Activated naive CD4-positive, alpha-beta T cell treated with anti-CD3 and anti-CD28 coated beads for 36 hours (primary cell): ENCODE measurements around the gene ZNF514. TPM values are rescaled to one million over a fixed set of nuclear protein-coding genes. Genes with fewer than 3 reads are reported as not detected.
"Not testable (repeated sequence)": the region's sequence is repeated elsewhere in the genome, so short reads cannot be mapped to it uniquely, and the experiment has no call there.

Experiments used
- CTCF ChIA-PET: fragments of 350-600 bp; sonication (Branson Sonifier 250); formaldehyde crosslinking; loops from one replicate; lab custom pipeline; 2021; ENCODE audit warnings: antibody characterized with exemption; lab: Charles Lee
- DNase-seq: peaks from one replicate; pipeline ENCODE4 v3.0.0-alpha.2; 2020
- H3K27ac Mint-ChIP-seq: one replicate; pipeline ENCODE4 v1.8.0; 2021; ENCODE audit warnings: mild to moderate bottlenecking, mixed read lengths
- H3K27me3 Mint-ChIP-seq: one replicate; pipeline ENCODE4 v1.8.0; 2021; ENCODE audit warnings: low read depth, mixed read lengths
- H3K36me3 Mint-ChIP-seq: one replicate; pipeline ENCODE4 v1.8.0; 2021; ENCODE audit warnings: low read depth, mixed read lengths
- H3K4me1 Mint-ChIP-seq: one replicate; pipeline ENCODE4 v1.8.0; 2021; ENCODE audit warnings: low read depth, mixed read lengths
- H3K4me3 Mint-ChIP-seq: one replicate; pipeline ENCODE4 v1.8.0; 2021; ENCODE audit warnings: mild to moderate bottlenecking, moderate library complexity, mixed read lengths
- H3K9me3 Mint-ChIP-seq: one replicate; pipeline ENCODE4 v1.8.0; 2021; ENCODE audit warnings: mixed read lengths
- intact Hi-C: fragments of 100-400 bp; cut with micrococcal nuclease; formaldehyde crosslinking; loops from one replicate; pipeline ENCODE4 v1.15.1; 2023
- total RNA-seq, 2 experiments: library from RNA; stranded (reverse); gene quantifications; one replicate each; pipeline ENCODE4 v1.2.3, GENCODE V29; 2021

ZNF514 gene
- 1 to 10 TPM; 9.1 to 9.7 TPM for total RNA-seq

GRCh38 chr2:95159690-95160449 is at the start of gene ZNF514:
ZNF514 (minus strand) TSS chr2:95159848; CDS start chr2:95153253, 6,595 bp downstream.
- peak; percentile 60 for DNase-seq
- CTCF ChIA-PET = interaction anchor here (1.2 to 2.1 kb wide), 3 partner anchors 31 to 137 kb away, joined by 3 to 6 read pairs (median 6); no protein-coding TSS in a partner anchor
- Mint-ChIP-seq H3K27ac (peak within 1 kb of the TSS; percentile 74), H3K27me3 (no peaks in the 10 kb centered on the region), H3K4me1 (peaks cover 21% of the 10 kb centered on the region), H3K4me3 (peak within 1 kb of the TSS; percentile 83), H3K36me3 (peaks cover 31% of the 10 kb centered on the region), H3K9me3 (peaks cover 13% of the 10 kb centered on the region)
- intact Hi-C loops = loop anchor here (1.0 kb wide), 1 partner anchor 38 kb away; no protein-coding TSS in a partner anchor

GRCh38 chr2:95208106-95208505 is 48.5 kb upstream of the ZNF514 start:
- CTCF ChIA-PET = no interaction called here
- Mint-ChIP-seq H3K4me1 (peaks cover 12% of the 10 kb centered on the region), H3K27me3 (no peaks in the 10 kb centered on the region), H3K9me3 (peaks cover 31% of the 10 kb centered on the region), H3K27ac (no peak overlapping the region), H3K4me3 (peak overlapping the region; percentile 88), H3K36me3 (peaks cover 39% of the 10 kb centered on the region)
- DNase-seq = no peak
- intact Hi-C loops = no loop called here

DNA sequence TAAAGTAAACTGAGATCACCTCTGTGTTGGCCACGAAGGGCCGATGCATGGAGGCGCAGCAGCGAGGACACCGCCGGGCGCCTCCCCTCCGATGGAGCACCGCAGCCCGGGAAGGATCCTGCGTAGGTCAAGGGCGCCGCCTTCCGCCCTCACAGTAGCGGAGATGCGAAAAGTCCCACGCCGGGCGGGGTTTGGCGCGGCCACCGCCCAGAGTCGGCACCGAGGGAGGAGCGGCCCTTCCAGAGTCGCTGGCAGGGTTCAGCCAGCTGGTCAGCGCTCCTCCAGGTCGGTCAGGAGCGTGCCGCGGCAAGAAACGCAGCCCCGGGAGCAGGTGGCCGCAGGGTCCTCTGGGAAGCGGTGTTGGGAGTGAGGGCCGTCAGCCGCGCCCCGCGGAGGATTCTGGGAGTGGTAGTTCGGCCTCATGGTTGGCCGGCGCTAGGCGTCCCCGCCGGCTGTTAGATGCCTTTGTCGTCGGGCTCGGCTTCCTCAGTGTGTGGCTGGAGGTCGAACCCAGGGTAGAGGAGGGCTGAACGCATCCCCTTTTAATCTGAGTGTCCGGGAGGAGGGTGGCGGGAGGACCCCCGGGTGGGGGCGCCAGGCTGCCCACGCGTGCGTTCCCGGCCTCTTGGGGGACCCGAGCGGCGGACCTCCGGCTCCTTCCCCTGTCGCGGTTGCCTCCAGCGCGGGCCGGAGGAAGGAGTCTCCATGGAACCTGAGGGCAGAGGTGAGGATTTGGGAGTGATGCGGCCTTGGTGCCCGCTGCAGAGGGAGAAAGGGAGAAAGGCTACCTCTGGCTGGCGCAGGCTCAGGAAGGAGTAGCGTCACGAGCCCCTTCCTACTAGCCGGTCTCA is 47.7 kb upstream of the ZNF514 start, which contains the start of gene ZNF892:
Gene ZNF892 (plus strand): TSS at position 411 of the 851 bp plus-strand sequence. CDS start 295 bp downstream, at position 706.
- Mint-ChIP-seq H3K4me1 (peaks cover 12% of the 10 kb centered on the region), H3K27me3 (no peaks in the 10 kb centered on the region), H3K4me3 (peak within 1 kb of the TSS; percentile 88), H3K36me3 (peaks cover 31% of the 10 kb centered on the region), H3K27ac (peak within 1 kb of the TSS; percentile 57), H3K9me3 (peaks cover 25% of the 10 kb centered on the region)
- DNase-seq = peak; percentile 86
- CTCF ChIA-PET = no interaction called here
- intact Hi-C loops = loop anchor here (1.0 to 2.0 kb wide), 8 partner anchors 14 to 333 kb away; partner anchors contain the start of genes FAHD2A and ZNF2

DNA sequence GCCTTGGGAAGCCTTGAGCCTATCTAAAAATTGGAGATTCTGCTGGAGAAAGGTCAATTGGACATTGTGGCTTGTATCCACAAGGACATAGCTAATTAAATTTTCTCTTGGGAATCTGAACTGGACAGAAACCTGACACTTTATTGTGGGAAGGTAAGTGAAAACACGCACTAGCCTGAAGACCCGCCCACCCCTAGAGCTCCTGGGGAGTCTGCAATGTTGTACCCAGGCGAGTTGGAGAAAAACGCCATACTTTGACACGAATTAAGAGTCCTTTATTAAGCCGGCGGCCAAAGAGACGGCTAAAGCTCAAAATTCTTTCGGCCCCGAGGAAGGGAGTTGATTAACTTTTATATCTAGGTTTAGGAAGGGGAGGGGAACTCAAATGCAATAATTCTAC is 46.4 kb upstream of the ZNF514 start:
- peak overlapping the region; percentile 88 for H3K4me3 Mint-ChIP-seq
- peaks cover 20% of the 10 kb centered on the region for H3K36me3 Mint-ChIP-seq
- intact Hi-C loops = loop anchor here (2.0 kb wide), 1 partner anchor 197 kb away; the partner anchor contains the start of gene FAHD2A
- no peaks in the 10 kb centered on the region for H3K27me3 Mint-ChIP-seq
- DNase-seq = no peak
- CTCF ChIA-PET = interaction anchor here (1.5 kb wide), 1 partner anchor 130 kb away, joined by 5 read pairs; no protein-coding TSS in a partner anchor
- peaks cover 12% of the 10 kb centered on the region for H3K4me1 Mint-ChIP-seq
- no peak overlapping the region for H3K27ac Mint-ChIP-seq
- peaks cover 16% of the 10 kb centered on the region for H3K9me3 Mint-ChIP-seq

DNA sequence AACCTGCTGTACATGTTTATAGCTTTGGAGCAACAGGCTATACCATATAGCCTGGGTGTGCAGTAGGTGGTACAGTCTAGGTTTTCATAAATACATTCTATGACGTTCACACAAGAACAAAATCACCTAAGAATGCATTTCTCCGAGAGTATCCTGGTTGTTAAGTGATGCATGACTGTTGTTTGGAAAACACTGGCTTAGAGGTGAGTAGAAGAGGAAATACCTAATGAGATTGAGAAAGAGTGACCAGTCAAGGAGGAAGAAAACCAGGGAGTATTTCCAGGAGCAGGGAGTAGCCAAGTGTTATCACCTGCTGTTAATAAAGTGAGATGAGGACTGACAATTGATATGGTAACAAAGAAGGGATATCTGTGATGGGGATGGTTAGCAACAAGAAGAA is 44.7 kb upstream of the ZNF514 start:
- Mint-ChIP-seq H3K36me3 (peaks cover 9% of the 10 kb centered on the region), H3K27me3 (no peaks in the 10 kb centered on the region), H3K4me1 (peaks cover 12% of the 10 kb centered on the region), H3K27ac (no peak overlapping the region), H3K4me3 (no peak overlapping the region), H3K9me3 (peaks cover 5% of the 10 kb centered on the region)
- CTCF ChIA-PET = interaction anchor here (1.0 kb wide), 1 partner anchor 180 kb away, joined by 3 read pairs; no protein-coding TSS in a partner anchor
- intact Hi-C loops = no loop called here
- DNase-seq = no peak

DNA sequence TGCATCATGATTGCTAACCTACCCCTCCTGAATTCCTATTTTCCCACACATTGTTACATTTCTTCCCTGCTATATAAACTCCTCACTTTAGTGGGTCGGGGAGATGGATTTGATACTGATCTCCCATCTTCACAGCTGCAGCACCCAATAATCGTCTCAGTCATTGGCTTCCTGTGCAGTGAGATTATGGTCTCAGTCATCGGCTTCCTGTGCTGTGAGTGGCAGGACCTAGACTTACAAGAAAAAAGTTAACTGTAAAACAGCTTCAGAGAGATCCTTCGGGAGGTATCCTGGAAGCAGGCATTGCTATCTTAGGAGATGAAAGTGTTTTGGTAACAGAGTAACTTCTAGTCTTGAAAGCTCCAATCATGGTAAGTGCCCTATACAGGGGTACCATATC is 44.3 kb upstream of the ZNF514 start:
- intact Hi-C loops = no loop called here
- CTCF ChIA-PET = interaction anchor here (1.0 kb wide), 1 partner anchor 180 kb away, joined by 3 read pairs; no protein-coding TSS in a partner anchor

GRCh38 chr2:95192956-95193355 is 33.3 kb upstream of the ZNF514 start:
- H3K4me3 Mint-ChIP-seq, H3K4me1 Mint-ChIP-seq, H3K27ac Mint-ChIP-seq, H3K36me3 Mint-ChIP-seq, H3K9me3 Mint-ChIP-seq: not testable (repeated sequence)
- DNase-seq = peak; percentile 68
- intact Hi-C loops = loop anchor here (1.0 kb wide), 2 partner anchors 14 to 122 kb away; partner anchors contain the start of gene ZNF892
- peaks cover 10% of the 10 kb centered on the region for H3K27me3 Mint-ChIP-seq
- CTCF ChIA-PET = interaction anchor here (1.1 kb wide), 1 partner anchor 77 kb away, joined by 3 read pairs; no protein-coding TSS in a partner anchor

More for the DNA sequence above, 44.3 kb upstream of the ZNF514 start:
- DNase-seq = peak; percentile 4
- no peaks in the 10 kb centered on the region for H3K27me3 Mint-ChIP-seq
- H3K27ac Mint-ChIP-seq = no peak overlapping the region
- H3K4me3 Mint-ChIP-seq = no peak overlapping the region
- peaks cover under 1% of the 10 kb centered on the region for H3K9me3 Mint-ChIP-seq
- peaks cover 4% of the 10 kb centered on the region for H3K36me3 Mint-ChIP-seq
- peaks cover 12% of the 10 kb centered on the region for H3K4me1 Mint-ChIP-seq

DNA sequence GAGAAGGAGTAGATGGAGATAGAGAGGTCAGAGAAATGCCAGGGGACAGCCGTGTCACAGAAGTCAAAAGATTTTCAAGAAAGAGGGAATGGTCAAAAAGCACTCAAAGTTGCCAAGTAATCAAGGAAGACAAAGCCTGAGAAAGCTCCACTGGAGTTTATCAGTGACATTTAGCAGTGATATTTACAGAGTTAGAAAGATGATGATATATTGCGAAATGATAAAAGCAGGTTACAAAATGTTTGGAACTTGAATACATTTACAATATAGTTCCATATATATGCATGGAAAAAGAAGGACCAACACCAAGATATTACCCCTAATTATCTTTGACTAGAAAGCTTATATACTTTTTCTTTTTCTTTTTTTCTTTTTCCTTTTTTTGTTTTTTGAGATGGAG is 26.3 kb upstream of the ZNF514 start:
- CTCF ChIA-PET = no interaction called here
- Mint-ChIP-seq H3K9me3 (peaks cover 35% of the 10 kb centered on the region), H3K27ac (no peak overlapping the region), H3K36me3 (peaks cover 34% of the 10 kb centered on the region), H3K4me1 (no peaks in the 10 kb centered on the region), H3K4me3 (no peak overlapping the region), H3K27me3 (no peaks in the 10 kb centered on the region)
- DNase-seq = no peak
- intact Hi-C loops = no loop called here

DNA sequence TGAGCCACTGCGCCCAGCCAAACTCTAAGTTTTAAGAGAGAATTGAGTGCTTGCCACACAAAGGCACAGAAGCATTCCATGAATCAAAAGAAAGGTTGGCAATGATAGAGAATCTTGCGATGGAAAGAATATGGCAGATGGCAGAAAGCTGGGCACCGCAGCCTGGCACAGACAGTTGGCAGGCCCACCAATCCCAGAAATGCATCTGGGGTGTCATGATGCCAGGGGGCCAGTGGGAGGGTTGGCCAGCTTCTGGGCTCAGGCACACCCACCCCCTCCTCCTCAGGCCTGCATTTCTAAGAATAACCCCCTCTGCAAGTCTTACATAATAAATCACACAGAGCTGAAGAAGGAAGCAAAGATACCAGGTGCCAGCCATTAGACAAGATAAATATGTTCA is 25.5 kb upstream of the ZNF514 start:
- H3K27me3 Mint-ChIP-seq = no peaks in the 10 kb centered on the region
- H3K36me3 Mint-ChIP-seq = peaks cover 41% of the 10 kb centered on the region
- H3K4me3 Mint-ChIP-seq = no peak overlapping the region
- H3K9me3 Mint-ChIP-seq = peaks cover 40% of the 10 kb centered on the region
- no peak overlapping the region for H3K27ac Mint-ChIP-seq
- no peak for DNase-seq
- H3K4me1 Mint-ChIP-seq = no peaks in the 10 kb centered on the region
- intact Hi-C loops = no loop called here
- CTCF ChIA-PET = no interaction called here

GRCh38 chr2:95181774-95182173 is 22.1 kb upstream of the ZNF514 start:
- Mint-ChIP-seq H3K4me3 (no peak overlapping the region), H3K27ac (no peak overlapping the region), H3K27me3 (no peaks in the 10 kb centered on the region), H3K4me1 (no peaks in the 10 kb centered on the region), H3K9me3 (peaks cover 52% of the 10 kb centered on the region), H3K36me3 (peaks cover 72% of the 10 kb centered on the region)
- intact Hi-C loops = no loop called here
- no peak for DNase-seq
- CTCF ChIA-PET = no interaction called here

DNA sequence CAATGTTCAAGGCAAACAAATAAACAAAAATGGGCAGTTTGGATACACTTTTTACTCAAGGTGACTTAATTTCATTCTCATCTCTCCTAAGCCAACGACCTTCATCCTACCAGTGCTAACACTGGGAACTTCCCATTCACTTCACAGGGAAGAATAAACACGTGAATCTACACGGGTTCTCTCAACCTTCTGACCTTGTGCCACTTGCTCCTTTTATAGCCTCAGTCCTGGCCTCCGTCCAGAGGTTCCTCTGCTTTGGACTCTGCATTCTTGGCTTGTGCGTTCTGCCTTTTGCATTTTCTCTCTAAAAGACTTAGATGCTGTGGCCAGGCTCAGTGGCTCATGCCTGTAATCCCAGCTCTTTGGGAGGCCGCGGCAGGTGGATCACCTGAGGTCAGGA is 19.8 kb upstream of the ZNF514 start:
- Mint-ChIP-seq H3K9me3 (peaks cover 41% of the 10 kb centered on the region), H3K27ac (no peak overlapping the region), H3K36me3 (peaks cover 85% of the 10 kb centered on the region), H3K27me3 (no peaks in the 10 kb centered on the region), H3K4me3 (no peak overlapping the region), H3K4me1 (no peaks in the 10 kb centered on the region)
- intact Hi-C loops = no loop called here
- CTCF ChIA-PET = no interaction called here
- no peak for DNase-seq

GRCh38 chr2:95174031-95174542 is 14.4 kb upstream of the ZNF514 start:
- Mint-ChIP-seq H3K27ac (no peak overlapping the region), H3K4me1 (peaks cover 4% of the 10 kb centered on the region), H3K4me3 (no peak overlapping the region), H3K27me3 (no peaks in the 10 kb centered on the region), H3K9me3 (peaks cover 6% of the 10 kb centered on the region), H3K36me3 (peaks cover 52% of the 10 kb centered on the region)
- no peak for DNase-seq
- intact Hi-C loops = no loop called here
- CTCF ChIA-PET = interaction anchor here (1.1 kb wide), 1 partner anchor 8 kb away, joined by 3 read pairs; no protein-coding TSS in a partner anchor
